ENCODE data around the gene CCDC13. TPM values are rescaled to one million over a fixed set of nuclear protein-coding genes. Genes with fewer than 3 reads are reported as not detected.

Gene CCDC13
- total and polyA plus RNA-seq, 10 of the 15 experiments (the other 5 are each of a cell fraction or from before 2014, with no cell fraction given): 0.13 to 0.81 (median 0.30) TPM; not detected in 4

GRCh38 chr3:42773409-42773751, 327 bp upstream of the CCDC13 start:
- peak overlapping the region; percentile 74 for H3K4me3 ChIP-seq
- no peak for FAIRE-seq
- no peaks in the 10 kb centered on the region for H3K36me3 ChIP-seq (ENCODE audit: control insufficient read depth in 2 of 2, insufficient read depth in 2 of 2, low read length in 1 of 2)
- no peaks in the 10 kb centered on the region for H3K79me2 ChIP-seq (ENCODE audit: control insufficient read depth, insufficient read depth, low read length)
- intact Hi-C loops (cut with micrococcal nuclease; ENCODE audit: unreplicated experiment): no loop called here
- no peaks in the 10 kb centered on the region for H4K20me1 ChIP-seq (ENCODE audit: control insufficient read depth, insufficient read depth)
- peak; percentile 18 for ATAC-seq
- BruUV-seq (replicated peaks): TSS peak; percentile 78
- no peaks in the 10 kb centered on the region for H3K27me3 ChIP-seq (replicated peaks in 1 of 2; ENCODE audit: control insufficient read depth in 2 of 2, insufficient read depth in 2 of 2, low read length in 1 of 2)
- peaks cover 5% of the 10 kb centered on the region; the same call in 1 of the 2 replicates for H3K4me1 ChIP-seq (ENCODE audit: control insufficient read depth, insufficient read depth, low read length)
- peak overlapping the region; percentile 67 for H3K27ac ChIP-seq (ENCODE audit: control insufficient read depth, insufficient read depth)
- H3K9ac ChIP-seq (ENCODE audit: control insufficient read depth, insufficient read depth, low read length): peak overlapping the region; percentile 71
- peak overlapping the region; percentile 59 for H2AFZ ChIP-seq (ENCODE audit: control insufficient read depth, low read depth, low read length)
- DNase-seq (ENCODE audit: low read depth, low spot score): no peak
- no peaks in the 10 kb centered on the region for H3K9me3 ChIP-seq (replicated peaks; ENCODE audit: control insufficient read depth, insufficient read depth, low read length)
- 0% methylated on average over 6 of the region's 6 CpGs for WGBS (ENCODE audit: insufficient coverage, insufficient replicate concordance, low lambda C conversion rate, missing lambda C conversion rate)
- in situ Hi-C loops (cut with MboI): no loop called here
- CTCF ChIA-PET: interaction anchor here (0.8 kb wide), 1 partner anchor 109 kb away, joined by 3 read pairs; no protein-coding TSS in a partner anchor
- RAD21 ChIA-PET (ENCODE audit: unreplicated experiment): no interaction called here
- POLR2A ChIA-PET: no interaction called here
- peak overlapping the region; percentile 89 for H3K4me2 ChIP-seq (ENCODE audit: control insufficient read depth, insufficient read depth)
- SMC1A ChIA-PET (ENCODE audit: uncharacterized antibody, unreplicated experiment): no interaction called here
- no peak for TF ChIP-seq POLR2A (IDR thresholded peaks at IDR 0.05; ENCODE audit: low read depth, low read length)
- no peak for TF ChIP-seq NFYB (IDR thresholded peaks at IDR 0.05; ENCODE audit: insufficient read depth, low read depth, low read length)
- no peak for TF ChIP-seq BCLAF1 (IDR thresholded peaks at IDR 0.05)
- no peak for TF ChIP-seq NR2C2 (IDR thresholded peaks at IDR 0.05; ENCODE audit: borderline replicate concordance, control insufficient read depth, insufficient read length, low read depth)
- no peak for TF ChIP-seq ETV6 (conservative IDR thresholded peaks at IDR 0.05 in 1 of 2, IDR thresholded peaks at IDR 0.05 in 1 of 2; ENCODE audit: borderline replicate concordance in 1 of 2, low read depth in 1 of 2)
- TF ChIP-seq NFXL1 (IDR thresholded peaks at IDR 0.05; ENCODE audit: borderline replicate concordance): no peak
- no peak for TF ChIP-seq JUND (IDR thresholded peaks at IDR 0.05; ENCODE audit: low read depth, low read length)
- no peak for TF ChIP-seq RBBP5 (conservative IDR thresholded peaks at IDR 0.05)
- TF ChIP-seq, protein P1, sequence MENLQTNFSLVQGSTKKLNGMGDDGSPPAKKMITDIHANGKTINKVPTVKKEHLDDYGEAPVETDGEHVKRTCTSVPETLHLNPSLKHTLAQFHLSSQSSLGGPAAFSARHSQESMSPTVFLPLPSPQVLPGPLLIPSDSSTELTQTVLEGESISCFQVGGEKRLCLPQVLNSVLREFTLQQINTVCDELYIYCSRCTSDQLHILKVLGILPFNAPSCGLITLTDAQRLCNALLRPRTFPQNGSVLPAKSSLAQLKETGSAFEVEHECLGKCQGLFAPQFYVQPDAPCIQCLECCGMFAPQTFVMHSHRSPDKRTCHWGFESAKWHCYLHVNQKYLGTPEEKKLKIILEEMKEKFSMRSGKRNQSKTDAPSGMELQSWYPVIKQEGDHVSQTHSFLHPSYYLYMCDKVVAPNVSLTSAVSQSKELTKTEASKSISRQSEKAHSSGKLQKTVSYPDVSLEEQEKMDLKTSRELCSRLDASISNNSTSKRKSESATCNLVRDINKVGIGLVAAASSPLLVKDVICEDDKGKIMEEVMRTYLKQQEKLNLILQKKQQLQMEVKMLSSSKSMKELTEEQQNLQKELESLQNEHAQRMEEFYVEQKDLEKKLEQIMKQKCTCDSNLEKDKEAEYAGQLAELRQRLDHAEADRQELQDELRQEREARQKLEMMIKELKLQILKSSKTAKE (IDR thresholded peaks at IDR 0.05; ENCODE audit: low read depth, poor library complexity, severe bottlenecking): no peak
- TF ChIP-seq, protein P2, sequence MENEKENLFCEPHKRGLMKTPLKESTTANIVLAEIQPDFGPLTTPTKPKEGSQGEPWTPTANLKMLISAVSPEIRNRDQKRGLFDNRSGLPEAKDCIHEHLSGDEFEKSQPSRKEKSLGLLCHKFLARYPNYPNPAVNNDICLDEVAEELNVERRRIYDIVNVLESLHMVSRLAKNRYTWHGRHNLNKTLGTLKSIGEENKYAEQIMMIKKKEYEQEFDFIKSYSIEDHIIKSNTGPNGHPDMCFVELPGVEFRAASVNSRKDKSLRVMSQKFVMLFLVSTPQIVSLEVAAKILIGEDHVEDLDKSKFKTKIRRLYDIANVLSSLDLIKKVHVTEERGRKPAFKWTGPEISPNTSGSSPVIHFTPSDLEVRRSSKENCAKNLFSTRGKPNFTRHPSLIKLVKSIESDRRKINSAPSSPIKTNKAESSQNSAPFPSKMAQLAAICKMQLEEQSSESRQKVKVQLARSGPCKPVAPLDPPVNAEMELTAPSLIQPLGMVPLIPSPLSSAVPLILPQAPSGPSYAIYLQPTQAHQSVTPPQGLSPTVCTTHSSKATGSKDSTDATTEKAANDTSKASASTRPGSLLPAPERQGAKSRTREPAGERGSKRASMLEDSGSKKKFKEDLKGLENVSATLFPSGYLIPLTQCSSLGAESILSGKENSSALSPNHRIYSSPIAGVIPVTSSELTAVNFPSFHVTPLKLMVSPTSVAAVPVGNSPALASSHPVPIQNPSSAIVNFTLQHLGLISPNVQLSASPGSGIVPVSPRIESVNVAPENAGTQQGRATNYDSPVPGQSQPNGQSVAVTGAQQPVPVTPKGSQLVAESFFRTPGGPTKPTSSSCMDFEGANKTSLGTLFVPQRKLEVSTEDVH (IDR thresholded peaks at IDR 0.05; ENCODE audit: low read depth, partially characterized antibody): no peak
- TF ChIP-seq, protein P3, sequence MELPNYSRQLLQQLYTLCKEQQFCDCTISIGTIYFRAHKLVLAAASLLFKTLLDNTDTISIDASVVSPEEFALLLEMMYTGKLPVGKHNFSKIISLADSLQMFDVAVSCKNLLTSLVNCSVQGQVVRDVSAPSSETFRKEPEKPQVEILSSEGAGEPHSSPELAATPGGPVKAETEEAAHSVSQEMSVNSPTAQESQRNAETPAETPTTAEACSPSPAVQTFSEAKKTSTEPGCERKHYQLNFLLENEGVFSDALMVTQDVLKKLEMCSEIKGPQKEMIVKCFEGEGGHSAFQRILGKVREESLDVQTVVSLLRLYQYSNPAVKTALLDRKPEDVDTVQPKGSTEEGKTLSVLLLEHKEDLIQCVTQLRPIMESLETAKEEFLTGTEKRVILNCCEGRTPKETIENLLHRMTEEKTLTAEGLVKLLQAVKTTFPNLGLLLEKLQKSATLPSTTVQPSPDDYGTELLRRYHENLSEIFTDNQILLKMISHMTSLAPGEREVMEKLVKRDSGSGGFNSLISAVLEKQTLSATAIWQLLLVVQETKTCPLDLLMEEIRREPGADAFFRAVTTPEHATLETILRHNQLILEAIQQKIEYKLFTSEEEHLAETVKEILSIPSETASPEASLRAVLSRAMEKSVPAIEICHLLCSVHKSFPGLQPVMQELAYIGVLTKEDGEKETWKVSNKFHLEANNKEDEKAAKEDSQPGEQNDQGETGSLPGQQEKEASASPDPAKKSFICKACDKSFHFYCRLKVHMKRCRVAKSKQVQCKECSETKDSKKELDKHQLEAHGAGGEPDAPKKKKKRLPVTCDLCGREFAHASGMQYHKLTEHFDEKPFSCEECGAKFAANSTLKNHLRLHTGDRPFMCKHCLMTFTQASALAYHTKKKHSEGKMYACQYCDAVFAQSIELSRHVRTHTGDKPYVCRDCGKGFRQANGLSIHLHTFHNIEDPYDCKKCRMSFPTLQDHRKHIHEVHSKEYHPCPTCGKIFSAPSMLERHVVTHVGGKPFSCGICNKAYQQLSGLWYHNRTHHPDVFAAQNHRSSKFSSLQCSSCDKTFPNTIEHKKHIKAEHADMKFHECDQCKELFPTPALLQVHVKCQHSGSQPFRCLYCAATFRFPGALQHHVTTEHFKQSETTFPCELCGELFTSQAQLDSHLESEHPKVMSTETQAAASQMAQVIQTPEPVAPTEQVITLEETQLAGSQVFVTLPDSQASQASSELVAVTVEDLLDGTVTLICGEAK (IDR thresholded peaks at IDR 0.05; ENCODE audit: borderline replicate concordance): peak; percentile 41; the same call in 1 of the 2 replicates
- 0 out of 2 replicates have a peak, but pooled peaks have one; percentile 9 for TF ChIP-seq HDAC2 (IDR thresholded peaks at IDR 0.05)

All from GM12878 (cell line).